ENCODE measurements around the gene RELA.

The RELA gene

GRCh38 chr11:65633390-65634108 is 29.2 kb downstream of the RELA start:
- DNase-seq (ENCODE audit: low spot score), result no peak

- DNase-seq (ENCODE audit: low spot score), result no peak
Observed at GRCh38 chr11:65630215-65630614, 32.5 kb downstream of the RELA start.

GRCh38 chr11:65629579-65629978 is 33.1 kb downstream of the RELA start:
- no peak for DNase-seq (ENCODE audit: low spot score)

- no peak for DNase-seq (ENCODE audit: low spot score)
Observed at GRCh38 chr11:65627202-65627601, 35.5 kb downstream of the RELA start.

- DNase-seq (ENCODE audit: low spot score), result peak; percentile 60
Observed at GRCh38 chr11:65625628-65626342, 36.9 kb downstream of the RELA start.

- no peak for DNase-seq (ENCODE audit: low spot score)
Observed at GRCh38 chr11:65624931-65625627, 37.6 kb downstream of the RELA start.

- no peak for DNase-seq (ENCODE audit: low spot score)
Observed at GRCh38 chr11:65623852-65624616, 38.7 kb downstream of the RELA start.

GRCh38 chr11:65623177-65623576 is 39.5 kb downstream of the RELA start:
- no peak for DNase-seq (ENCODE audit: low spot score)

- DNase-seq (ENCODE audit: low spot score), result no peak
Observed at GRCh38 chr11:65622011-65622410, 40.7 kb downstream of the RELA start.

- DNase-seq (ENCODE audit: low spot score), result no peak
Observed at GRCh38 chr11:65621460-65621859, 41.3 kb downstream of the RELA start.

GRCh38 chr11:65620666-65621065 is 42.0 kb downstream of the RELA start:
- no peak for DNase-seq (ENCODE audit: low spot score)

GRCh38 chr11:65619281-65619928 is 43.3 kb downstream of the RELA start:
- DNase-seq (ENCODE audit: low spot score), result no peak

GRCh38 chr11:65618763-65619162 is 44.0 kb downstream of the RELA start:
- DNase-seq (ENCODE audit: low spot score), result no peak

GRCh38 chr11:65617990-65618751 is 44.5 kb downstream of the RELA start:
- no peak for DNase-seq (ENCODE audit: low spot score)

GRCh38 chr11:65617136-65617850 is 45.4 kb downstream of the RELA start:
- no peak for DNase-seq (ENCODE audit: low spot score)

- no peak for DNase-seq (ENCODE audit: low spot score)
Observed at GRCh38 chr11:65616575-65617001, 46.1 kb downstream of the RELA start.

GRCh38 chr11:65615950-65616574 is 46.7 kb downstream of the RELA start:
- DNase-seq (ENCODE audit: low spot score), result peak; percentile 61

- DNase-seq (ENCODE audit: low spot score), result peak; percentile 100
Observed at GRCh38 chr11:65615229-65615949, 47.3 kb downstream of the RELA start, which contains the start of gene PCNX3. TSS of gene PCNX3 (plus strand) at chr11:65615776. CDS start at chr11:65616312, 536 bp downstream.

Measured in HuH-7 (cell line).